Mucosa of rectum (tissue), 2 donors: ENCODE results near the gene SHQ1.

ENCODE experiments used
- H3K27ac ChIP-seq, 2 donors: one replicate each; pipeline ENCODE4 v1.7.0; 2013; ENCODE audit warnings: inconsistent platforms in 2 of 2, low read depth in 2 of 2, low read length in 2 of 2
- H3K27me3 ChIP-seq, 2 donors: one replicate each; pipeline ENCODE4 v1.7.0; 2013; ENCODE audit warnings: low read length in 2 of 2; ENCODE audit not compliant: control insufficient read depth in 2 of 2, insufficient read depth in 2 of 2
- H3K36me3 ChIP-seq, 2 donors: one replicate each; pipeline ENCODE4 v1.7.0; 2013; ENCODE audit warnings: low read length in 2 of 2; ENCODE audit not compliant: control insufficient read depth in 2 of 2, insufficient read depth in 2 of 2
- H3K4me1 ChIP-seq, 2 donors: one replicate each; pipeline ENCODE4 v1.7.0; 2013; ENCODE audit warnings: low read length in 2 of 2, mild to moderate bottlenecking in 1 of 2; ENCODE audit not compliant: control insufficient read depth in 2 of 2, insufficient read depth in 2 of 2
- H3K4me3 ChIP-seq, 2 donors: one replicate each; pipeline ENCODE4 v1.7.0; 2013; ENCODE audit warnings: low read length in 2 of 2
- H3K9ac ChIP-seq, 2 donors: one replicate each; pipeline ENCODE4 v1.7.0; 2013; ENCODE audit warnings: low read length in 2 of 2, low read depth in 1 of 2, mild to moderate bottlenecking in 1 of 2
- H3K9me3 ChIP-seq, 2 donors: one replicate each; pipeline ENCODE4 v1.7.0; 2013; ENCODE audit warnings: low read length in 2 of 2; ENCODE audit not compliant: control insufficient read depth in 2 of 2
- donor health status: healthy.
- donor health status: Normal muscosa, but diverticular disease.

SHQ1 gene

DNA sequence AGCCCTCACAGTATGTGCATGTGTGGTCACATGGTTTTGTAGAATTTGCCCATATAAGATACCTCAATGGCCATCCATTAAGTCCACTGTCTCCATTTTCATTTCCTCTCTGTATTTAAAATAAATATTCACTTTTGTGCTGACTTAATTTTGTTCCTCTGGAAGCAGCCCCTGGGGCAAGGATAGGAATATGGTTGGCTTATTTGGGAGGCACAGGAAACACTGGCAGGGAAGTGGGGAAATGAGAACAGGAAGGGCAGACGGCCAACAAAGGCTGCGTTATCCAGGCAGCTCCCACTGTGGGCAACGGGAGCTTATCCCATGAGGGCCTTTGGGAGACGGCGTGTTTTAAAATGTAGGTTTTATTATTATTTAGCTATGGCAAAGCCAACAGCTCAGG lies 148.6 kb downstream of the SHQ1 start:
- Histone ChIP-seq H3K4me1 (no peaks in the 10 kb centered on the region), H3K27me3 (no peaks in the 10 kb centered on the region), H3K9ac (no peak overlapping the region), H3K27ac (no peak overlapping the region), H3K4me3 (no peak overlapping the region), H3K9me3 (no peaks in the 10 kb centered on the region), H3K36me3 (no peaks in the 10 kb centered on the region)
